AG08396 (cell line): ENCODE measurements around the gene CHD2.
"Not testable (repeated sequence)": the region's sequence is repeated elsewhere in the genome, so short reads cannot be mapped to it uniquely, and the experiment has no call there.

Experiments
- DNase-seq: peaks from one replicate; pipeline ENCODE4 v3.0.0; 2012; ENCODE audit warnings: low spot score, mixed read lengths

CHD2 gene

DNA sequence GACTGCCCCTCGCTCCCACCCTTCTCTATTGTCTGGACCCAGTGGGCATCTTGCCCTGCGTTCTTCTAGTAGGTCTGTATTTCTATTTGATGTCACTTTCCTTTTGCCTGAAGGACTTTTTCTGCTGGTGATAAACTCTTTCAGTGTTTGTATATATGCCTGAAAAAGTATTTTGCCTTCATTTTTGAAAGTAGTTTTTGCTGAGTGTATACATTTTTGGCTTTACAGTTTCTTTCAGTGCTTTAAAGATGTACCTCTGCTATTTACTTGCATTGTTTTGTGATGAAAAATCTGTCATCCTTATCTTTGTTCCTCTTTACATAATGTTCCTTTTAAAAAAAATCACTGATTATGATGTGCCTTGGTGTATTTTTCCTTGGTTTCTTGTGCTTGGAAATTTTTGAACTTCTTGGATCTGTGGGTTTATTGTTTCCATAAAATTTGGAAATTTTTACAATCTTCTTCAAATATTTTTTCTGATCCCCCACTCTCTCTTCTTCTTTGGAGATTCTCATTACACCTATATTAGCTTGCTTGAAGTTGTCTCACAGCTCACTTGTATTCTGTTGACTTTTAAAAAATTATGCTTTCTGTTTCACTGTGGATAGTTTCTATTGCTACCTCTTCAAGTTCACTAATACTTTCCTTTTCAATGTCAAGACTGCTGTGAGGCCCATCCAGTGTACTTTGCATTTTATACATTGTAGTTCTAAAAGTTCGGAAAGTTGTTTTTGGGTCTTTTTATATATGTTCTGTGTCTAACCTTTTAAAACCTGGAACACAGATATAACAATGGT is 121.0 kb downstream of the CHD2 start:
- DNase-seq: no peak

DNA sequence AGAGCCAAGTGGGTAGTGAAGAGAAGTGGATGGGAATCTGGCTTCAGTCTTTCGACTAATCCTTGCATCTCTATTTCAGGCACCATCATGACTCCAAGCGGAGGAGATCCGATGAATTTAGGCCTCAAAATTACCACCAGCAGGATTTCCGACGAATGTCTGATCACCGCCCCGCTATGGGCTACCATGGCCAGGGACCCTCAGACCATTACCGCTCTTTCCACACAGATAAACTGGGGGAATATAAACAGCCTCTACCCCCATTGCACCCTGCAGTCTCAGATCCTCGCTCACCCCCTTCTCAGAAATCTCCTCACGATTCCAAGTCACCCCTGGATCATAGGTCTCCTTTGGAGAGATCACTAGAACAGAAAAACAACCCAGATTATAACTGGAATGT is 124.2 kb downstream of the CHD2 start:
- no peak for DNase-seq

DNA sequence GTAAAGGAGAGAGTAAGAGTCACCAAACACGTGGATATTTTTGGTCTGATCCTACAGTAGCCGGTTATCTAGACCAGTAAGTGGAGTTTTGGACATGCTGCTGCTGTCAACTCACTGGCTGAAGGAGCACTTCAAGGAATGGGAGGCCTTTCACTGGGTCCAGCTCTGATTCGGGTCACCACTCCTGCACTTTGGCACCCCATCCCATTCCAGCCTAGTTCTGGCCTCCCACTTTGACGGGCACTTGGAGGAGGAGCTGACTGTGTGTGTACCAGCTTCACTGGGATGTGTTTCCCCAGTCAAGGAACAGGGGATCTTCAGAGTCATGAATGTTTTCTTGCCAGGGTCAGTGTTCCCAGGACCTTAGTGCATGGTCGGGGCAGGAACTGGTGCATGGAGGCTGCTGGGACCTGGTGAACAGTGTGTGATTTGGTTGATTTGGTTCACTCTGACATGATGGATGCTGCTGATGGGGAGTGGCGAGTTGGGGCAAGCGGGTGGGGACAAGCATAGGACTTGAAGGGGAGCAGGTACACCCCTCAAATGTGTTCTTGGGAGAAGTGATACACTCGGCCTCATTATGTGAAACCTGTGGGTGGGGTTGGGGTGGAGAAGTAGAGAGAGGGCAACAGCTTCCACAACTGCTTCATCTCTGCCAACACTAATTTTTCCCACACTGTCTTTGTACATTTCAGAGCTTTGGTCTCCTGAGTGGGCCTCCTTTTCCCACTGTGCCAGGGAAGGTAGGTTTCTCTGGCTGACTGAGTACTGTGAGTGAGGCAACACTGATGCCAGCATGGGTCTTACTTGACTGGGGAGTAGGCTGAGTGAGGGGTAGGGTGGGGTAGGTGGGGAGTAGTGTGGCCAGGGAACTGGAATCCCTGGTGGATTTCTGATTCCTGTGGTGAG is 124.8 kb downstream of the CHD2 start:
- no peak for DNase-seq

GRCh38 chr15:93025625-93025982 is 125.5 kb downstream of the CHD2 start:
- no peak for DNase-seq

- no peak for DNase-seq
Observed at GRCh38 chr15:93026380-93026817, 126.3 kb downstream of the CHD2 start.

- DNase-seq: no peak
Observed at GRCh38 chr15:93027413-93027812, 127.3 kb downstream of the CHD2 start.

DNA sequence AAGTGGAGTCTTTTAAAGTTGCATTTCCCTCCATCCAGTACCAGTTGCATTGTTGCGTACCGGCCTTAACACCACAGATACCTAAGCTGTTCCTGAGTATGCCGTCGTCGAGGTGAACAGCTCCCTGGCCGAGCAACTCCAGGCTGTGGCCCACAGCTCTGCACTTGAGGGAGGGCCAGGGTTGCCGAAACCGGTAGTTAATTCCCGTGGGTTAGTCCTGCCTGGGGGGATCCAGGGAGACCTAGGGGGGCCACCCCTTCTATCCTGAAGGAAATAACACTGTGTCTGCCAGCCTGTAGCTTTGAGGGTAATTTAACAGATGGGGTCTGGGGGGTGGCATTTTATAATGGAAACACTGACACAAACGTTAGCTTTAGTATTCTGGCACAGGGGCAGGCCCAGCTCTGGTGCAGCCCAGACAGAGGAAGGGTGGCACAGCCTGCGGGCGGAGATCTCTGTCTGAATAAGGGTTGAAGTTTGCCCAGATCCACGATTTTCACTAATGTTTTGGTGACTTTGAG is 128.0 kb downstream of the CHD2 start:
- DNase-seq: no peak

DNA sequence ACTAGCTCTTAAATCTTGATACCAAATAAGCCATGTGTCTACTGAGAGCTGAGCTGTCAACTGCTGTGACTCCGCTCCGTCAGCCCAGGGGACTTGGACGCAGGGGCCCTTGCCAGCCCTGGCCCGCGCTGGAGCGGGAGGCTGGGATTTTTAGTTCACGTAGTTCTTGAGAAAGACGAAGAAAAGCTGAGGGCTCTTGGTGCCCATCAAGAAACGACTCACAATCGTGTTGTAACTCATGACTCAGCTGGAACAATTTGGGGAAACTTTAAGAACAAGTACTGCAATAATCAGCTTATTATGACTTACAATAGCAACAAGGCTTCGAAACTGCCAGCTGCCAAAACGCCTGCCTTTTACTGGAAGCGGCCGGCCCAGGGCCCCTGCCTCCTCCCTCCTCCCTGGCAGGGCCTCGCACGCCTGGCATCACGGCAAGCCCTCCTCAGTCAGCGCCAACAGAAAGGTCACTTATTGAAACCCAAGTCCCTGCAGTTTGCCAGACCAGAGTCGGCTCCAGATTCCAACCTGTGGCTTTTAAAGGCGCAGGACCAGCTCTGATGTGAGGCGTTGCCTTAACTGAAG is 128.6 kb downstream of the CHD2 start:
- peak; percentile 83 for DNase-seq

GRCh38 chr15:93029214-93029835 is 129.2 kb downstream of the CHD2 start:
- peak; percentile 9 for DNase-seq

DNA sequence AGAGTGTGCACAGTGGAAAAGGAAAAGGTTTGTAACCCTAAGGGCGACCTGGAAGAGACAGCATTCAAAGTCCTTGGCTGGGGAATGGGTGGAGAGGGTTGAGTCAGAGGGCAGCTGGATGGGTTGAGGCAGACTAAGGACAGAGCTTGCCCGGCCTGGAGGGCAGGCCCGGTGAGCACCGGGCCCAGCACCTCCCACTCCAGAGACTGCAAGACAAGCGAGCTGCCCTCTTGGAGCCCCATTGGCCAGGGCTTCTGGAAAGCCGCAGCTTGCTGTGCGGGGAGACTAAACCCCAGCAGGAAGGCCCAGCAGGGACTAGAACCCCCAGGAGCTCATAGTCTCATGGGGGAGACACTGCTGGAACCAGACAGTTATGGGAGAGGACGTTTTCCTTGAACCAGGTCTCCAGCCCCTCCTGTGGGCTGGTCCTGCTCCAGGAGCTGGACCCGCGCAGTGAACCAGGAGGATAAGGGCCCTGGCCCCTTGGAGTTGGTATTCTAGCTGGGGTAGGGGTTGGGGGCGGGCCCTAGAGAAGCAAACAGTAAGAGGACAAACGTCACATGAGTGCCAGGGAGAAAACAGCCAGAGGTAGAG is 129.8 kb downstream of the CHD2 start:
- DNase-seq: peak; percentile 38

DNA sequence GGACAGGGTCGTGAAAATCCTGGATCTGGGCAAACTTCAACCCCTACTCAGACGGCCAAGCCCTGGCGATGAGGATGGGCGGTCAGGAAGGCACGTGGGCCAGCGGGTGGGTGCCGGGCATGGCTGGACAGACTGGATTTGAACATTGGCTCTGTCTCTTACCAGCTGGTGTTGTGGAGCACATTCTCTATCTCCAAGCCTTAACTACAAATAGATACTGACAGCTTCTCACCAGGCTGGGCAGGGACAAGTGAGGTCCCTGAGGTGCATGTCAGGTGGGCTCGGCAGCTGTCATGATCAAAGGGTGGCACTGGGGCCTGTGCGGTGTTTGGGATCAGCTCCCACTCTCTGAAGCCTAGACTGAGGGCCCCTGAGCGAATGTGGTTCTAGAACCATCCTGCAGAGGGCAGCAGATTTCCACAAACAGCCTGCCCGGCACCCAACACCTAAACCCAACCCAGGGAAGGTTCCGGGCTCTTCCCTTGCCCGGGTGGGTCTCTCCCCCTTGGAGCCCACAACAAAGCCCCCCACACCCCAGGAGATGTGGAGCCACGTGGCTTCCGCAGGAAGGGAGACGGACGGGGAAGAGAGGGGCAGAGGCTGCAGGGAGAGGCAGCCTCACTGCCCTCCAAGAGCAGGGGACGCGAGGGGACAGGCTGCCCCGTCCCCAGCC is 130.4 kb downstream of the CHD2 start:
- DNase-seq: peak; percentile 89

DNA sequence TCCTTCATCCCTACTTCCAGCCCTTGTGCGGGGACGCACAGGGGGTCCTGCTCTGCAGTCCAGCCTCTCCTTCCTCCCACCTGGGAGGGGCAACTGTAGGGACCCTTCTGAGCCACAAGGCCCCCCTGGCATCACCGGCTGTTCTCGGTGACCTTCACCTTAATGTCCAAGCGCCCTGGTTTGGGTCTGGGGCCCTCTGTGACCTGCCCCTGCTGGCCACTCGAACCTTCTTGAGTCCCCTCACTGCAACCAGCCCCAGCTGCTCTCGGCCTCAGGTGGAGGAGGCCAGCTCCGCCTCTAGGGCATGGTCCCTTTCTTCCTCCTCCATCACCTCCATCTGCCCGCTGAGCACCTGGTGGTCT is 131.0 kb downstream of the CHD2 start:
- DNase-seq: no peak

DNA sequence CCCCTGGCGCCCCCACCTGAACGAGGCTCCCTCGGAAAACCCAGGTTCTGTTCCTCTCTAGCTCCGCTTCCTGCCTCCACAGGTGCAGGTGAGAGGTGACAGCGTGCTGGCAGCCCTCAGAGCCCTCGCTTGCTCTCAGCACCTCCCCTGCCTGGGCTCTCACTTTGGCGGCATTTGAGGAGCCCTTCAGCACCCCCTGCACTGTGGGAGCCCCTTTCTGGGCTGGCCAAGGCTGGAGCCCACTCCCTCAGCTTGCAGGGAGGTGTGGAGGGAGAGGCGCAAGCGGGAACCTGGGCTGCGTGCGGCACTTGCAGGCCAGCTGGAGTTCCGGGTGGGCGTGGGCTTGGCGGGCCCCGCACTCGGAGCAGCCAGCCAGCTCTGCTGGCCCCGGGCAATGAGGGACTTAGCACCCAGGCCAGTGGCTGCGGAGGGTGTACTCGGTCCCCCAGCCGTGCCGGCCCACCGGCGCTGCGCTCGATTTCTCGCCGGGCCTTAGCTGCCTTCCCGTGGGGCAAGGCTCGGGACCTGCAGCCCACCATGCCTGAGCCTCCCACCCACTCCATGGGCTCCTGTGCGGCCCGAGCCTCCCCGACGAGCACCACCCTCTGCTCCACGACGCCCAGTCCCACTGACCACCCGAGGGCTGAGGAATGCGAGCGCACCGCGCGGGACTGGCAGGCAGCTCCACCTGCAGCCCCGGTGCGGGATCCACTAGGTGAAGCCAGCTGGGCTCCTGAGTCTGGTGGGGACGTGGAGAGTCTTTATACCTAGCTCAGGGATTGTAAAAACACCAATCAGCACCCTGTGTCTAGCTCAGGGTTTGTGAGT is 131.6 kb downstream of the CHD2 start:
- DNase-seq: not testable (repeated sequence)

GRCh38 chr15:93032515-93033206 is 132.5 kb downstream of the CHD2 start:
- DNase-seq: not testable (repeated sequence)

DNA sequence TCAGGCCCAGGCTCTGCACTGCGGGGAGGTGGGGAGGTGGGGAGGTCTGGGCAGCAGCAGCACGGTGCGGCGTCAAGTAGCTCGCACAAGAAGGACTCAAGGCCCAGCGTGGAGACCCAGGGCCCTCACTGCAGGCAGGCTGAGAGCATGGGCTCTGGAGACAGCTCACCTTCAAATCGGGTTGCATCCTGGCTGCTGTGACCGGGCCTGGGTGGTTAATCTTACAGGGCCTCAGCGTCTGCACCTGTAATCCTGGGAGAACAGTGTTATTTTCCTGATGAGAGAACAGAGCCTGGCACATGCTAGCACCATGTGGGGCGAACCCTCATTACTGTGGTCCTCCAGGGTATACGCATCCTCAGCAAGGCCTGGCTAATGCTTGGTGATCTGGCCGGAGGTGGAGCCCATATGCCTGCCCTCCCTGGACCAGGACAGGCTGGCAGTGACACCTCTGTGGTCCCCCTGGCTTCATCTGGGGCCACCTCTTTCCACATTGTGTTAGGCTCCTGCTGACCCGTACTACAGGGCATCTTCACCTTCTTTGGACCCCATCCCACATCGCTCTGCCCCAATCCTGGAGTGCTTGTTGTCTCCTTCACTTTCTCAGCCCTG is 133.4 kb downstream of the CHD2 start:
- no peak for DNase-seq

DNA sequence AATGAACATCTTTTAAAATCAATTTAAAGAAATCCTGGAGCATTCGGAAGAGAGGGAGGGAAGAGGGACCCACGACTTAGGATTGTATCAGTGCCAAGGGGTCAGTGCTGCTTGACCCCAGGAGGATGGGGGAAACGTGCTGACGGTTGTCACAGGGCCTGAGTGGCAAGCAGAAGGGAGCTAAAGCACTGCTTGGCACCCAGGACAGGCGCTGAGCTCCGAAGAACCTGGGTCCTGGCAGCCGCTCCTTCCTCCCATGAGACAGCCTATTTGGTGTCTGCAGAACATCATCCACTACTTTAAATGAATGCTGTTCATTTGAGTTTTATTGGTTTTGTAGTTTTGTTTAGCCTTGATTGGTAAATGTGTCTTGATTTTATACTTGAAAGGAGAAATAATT is 134.4 kb downstream of the CHD2 start:
- DNase-seq: no peak

DNA sequence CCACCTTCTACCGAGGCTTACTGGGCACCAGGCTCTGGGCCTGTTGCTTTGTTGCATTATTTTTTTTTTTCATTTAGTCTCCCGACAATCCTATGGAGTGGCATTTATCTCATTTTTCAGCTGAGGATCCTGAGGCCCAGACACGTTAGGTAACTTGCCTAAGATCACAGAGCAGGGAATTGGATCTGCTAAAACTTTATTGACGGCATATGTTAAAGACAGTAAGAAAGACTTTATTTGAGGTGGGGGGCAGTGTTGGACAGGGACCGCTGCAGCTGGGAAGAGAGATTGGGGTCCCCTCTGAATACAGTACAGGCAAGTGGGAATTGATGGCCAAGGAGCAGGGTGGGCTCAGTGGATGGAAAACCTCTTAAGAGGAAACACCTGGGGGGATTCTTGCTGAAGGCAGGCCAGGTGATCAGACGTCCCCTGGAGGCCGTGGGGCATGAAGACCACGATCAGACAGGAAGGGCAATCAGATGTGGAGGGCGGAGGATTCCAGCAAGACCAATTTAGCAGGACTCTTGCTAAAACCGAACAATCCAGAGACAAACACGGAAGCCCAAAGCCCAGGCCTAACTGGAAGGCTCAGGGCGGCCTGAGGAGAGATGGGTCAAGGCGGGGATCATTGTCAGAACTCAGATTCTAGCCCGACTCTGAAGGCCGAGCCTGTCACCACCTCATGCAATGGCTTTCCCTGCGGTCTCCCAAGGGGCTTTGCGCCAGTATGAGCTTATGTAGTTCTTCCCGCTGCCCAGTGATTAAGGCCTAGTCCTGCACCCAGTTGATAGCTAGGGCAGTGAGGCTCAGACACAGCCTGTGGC is 135.2 kb downstream of the CHD2 start:
- no peak for DNase-seq
